Loucy (cell line): ENCODE data around the gene TDRD12.

Source experiments
- EZH2phosphoT487 ChIP-seq: fragments of 200-600 bp; IDR thresholded peaks from 2 replicates; pipeline ENCODE4 v1.6.1; 2018; ENCODE audit warnings: antibody characterized with exemption, mild to moderate bottlenecking, moderate library complexity, borderline replicate concordance
- TF ChIP-seq, protein P1 (sequence below): fragments of 200-600 bp; sonication (generic); conservative IDR thresholded peaks from 2 replicates; pipeline ENCODE4 v1.5.1; 2014; ENCODE audit warnings: mild to moderate bottlenecking, antibody characterized with exemption, low read length

- TF ChIP-seq, protein P1, sequence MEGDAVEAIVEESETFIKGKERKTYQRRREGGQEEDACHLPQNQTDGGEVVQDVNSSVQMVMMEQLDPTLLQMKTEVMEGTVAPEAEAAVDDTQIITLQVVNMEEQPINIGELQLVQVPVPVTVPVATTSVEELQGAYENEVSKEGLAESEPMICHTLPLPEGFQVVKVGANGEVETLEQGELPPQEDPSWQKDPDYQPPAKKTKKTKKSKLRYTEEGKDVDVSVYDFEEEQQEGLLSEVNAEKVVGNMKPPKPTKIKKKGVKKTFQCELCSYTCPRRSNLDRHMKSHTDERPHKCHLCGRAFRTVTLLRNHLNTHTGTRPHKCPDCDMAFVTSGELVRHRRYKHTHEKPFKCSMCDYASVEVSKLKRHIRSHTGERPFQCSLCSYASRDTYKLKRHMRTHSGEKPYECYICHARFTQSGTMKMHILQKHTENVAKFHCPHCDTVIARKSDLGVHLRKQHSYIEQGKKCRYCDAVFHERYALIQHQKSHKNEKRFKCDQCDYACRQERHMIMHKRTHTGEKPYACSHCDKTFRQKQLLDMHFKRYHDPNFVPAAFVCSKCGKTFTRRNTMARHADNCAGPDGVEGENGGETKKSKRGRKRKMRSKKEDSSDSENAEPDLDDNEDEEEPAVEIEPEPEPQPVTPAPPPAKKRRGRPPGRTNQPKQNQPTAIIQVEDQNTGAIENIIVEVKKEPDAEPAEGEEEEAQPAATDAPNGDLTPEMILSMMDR = no peak
- no peak for TF ChIP-seq EZH2phosphoT487
Measured at GRCh38 chr19:32828643-32829344, 109.2 kb downstream of the TDRD12 start.
